Prostate gland (tissue), 2 donors: Measurements from ENCODE around the gene PRKCI. TPM values are rescaled to one million over a fixed set of nuclear protein-coding genes. Genes with fewer than 3 reads are reported as not detected.
A peak's percentile ranks its signal among the peaks of the same experiment; 100 is the strongest.

Experiments used
- DNase-seq: peaks from one replicate; pipeline ENCODE4 v3.0.0-alpha.2; 2019; ENCODE audit warnings: low spot score
- H3K27ac ChIP-seq, 2 donors: fragments of 200-600 bp; sonication (generic); 2 replicates each; pipeline ENCODE4 v1.5.1; 2017 to 2019
- H3K27me3 ChIP-seq: fragments of 200-600 bp; sonication (generic); replicated peaks from 2 replicates; pipeline ENCODE4 v1.5.1; 2019; ENCODE audit not compliant: insufficient read depth
- H3K36me3 ChIP-seq, 2 donors: fragments of 200-600 bp; sonication (generic); 1 replicate in 1 of 2; 2 replicates in 1 of 2; pipeline versions ENCODE4 v1.5.1 to v1.8.1; 2017 to 2019
- H3K4me1 ChIP-seq: fragments of 200-600 bp; sonication (generic); replicated peaks from 2 replicates; pipeline ENCODE4 v1.5.1; 2019
- H3K4me3 ChIP-seq, 2 donors: fragments of 200-600 bp; sonication (generic); 2 replicates each; pipeline ENCODE4 v1.5.1; 2017 to 2019
- H3K9me3 ChIP-seq: fragments of 200-600 bp; sonication (generic); 2 replicates; pipeline ENCODE4 v1.5.1; 2017
- POLR2A ChIP-seq: fragments of 450-650 bp; IDR thresholded peaks from one replicate; pipeline ENCODE4 v1.6.1; 2016; ENCODE audit warnings: antibody characterized with exemption, mild to moderate bottlenecking
- POLR2AphosphoS5 ChIP-seq: sonication (generic); formaldehyde crosslinking; IDR thresholded peaks from one replicate; pipeline ENCODE4 v1.6.1; 2017; ENCODE audit warnings: antibody characterized with exemption
- WGBS: methylation state at CpG from one replicate; pipeline ENCODE4 v1.1.5; 2018; 5-methylcytosine and 5-hydroxymethylcytosine counted together
- intact Hi-C: fragments of 100-400 bp; cut with DNase I; formaldehyde crosslinking; loops from one replicate; pipeline ENCODE4 v1.14.2; 2022
- total RNA-seq, 2 donors: library from RNA; depleted of rRNA; stranded (reverse); fragments of >200 nt; gene quantifications; one replicate each; pipeline ENCODE4 v1.1.0, GENCODE V29; 2016
- TF ChIP-seq, protein P1 (sequence below), 4 experiments: fragments of 200-600 bp in 2 of 4; fragments of 450-650 bp in 2 of 4; sonication (generic) in 2 of 4; IDR thresholded peaks; 1 replicate in 3 of 4; 2 replicates in 1 of 4; pipeline ENCODE4 v1.5.1; 2016 to 2019; ENCODE audit warnings: antibody characterized with exemption in 4 of 4, mild to moderate bottlenecking in 2 of 4, moderate library complexity in 2 of 4

PRKCI gene
- total RNA-seq, 2 donors from 2014 or later: 44.6 to 74.4 TPM

GRCh38 chr3:170207717-170208116, 14.5 kb upstream of the PRKCI start:
- 72% methylated on average over 6 of the region's 6 CpGs for WGBS
- intact Hi-C loops: no loop called here

GRCh38 chr3:170211668-170212067, 10.6 kb upstream of the PRKCI start:
- Histone ChIP-seq H3K36me3 (no peaks in the 10 kb centered on the region), H3K4me1 (no peaks in the 10 kb centered on the region), H3K9me3 (no peaks in the 10 kb centered on the region), H3K27me3 (no peaks in the 10 kb centered on the region), H3K27ac (no peak overlapping the region), H3K4me3 (no peak overlapping the region)
- DNase-seq: no peak
- intact Hi-C loops: no loop called here
- WGBS: 92% methylated on average over 1 of the region's 1 CpG
- TF ChIP-seq POLR2A (no peak), POLR2AphosphoS5 (no peak)
- TF ChIP-seq, protein P1, sequence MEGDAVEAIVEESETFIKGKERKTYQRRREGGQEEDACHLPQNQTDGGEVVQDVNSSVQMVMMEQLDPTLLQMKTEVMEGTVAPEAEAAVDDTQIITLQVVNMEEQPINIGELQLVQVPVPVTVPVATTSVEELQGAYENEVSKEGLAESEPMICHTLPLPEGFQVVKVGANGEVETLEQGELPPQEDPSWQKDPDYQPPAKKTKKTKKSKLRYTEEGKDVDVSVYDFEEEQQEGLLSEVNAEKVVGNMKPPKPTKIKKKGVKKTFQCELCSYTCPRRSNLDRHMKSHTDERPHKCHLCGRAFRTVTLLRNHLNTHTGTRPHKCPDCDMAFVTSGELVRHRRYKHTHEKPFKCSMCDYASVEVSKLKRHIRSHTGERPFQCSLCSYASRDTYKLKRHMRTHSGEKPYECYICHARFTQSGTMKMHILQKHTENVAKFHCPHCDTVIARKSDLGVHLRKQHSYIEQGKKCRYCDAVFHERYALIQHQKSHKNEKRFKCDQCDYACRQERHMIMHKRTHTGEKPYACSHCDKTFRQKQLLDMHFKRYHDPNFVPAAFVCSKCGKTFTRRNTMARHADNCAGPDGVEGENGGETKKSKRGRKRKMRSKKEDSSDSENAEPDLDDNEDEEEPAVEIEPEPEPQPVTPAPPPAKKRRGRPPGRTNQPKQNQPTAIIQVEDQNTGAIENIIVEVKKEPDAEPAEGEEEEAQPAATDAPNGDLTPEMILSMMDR (IDR thresholded peaks at IDR 0.05): no peak

More at GRCh38 chr3:170207717-170208116, 14.5 kb upstream of the PRKCI start:
- H3K27ac ChIP-seq: no peak overlapping the region
- no peaks in the 10 kb centered on the region for H3K36me3 ChIP-seq
- H3K4me3 ChIP-seq: no peak overlapping the region
- H3K9me3 ChIP-seq: no peaks in the 10 kb centered on the region
- no peaks in the 10 kb centered on the region for H3K4me1 ChIP-seq
- TF ChIP-seq, protein P1 (IDR thresholded peaks at IDR 0.05): no peak
- no peak for TF ChIP-seq POLR2AphosphoS5
- no peak for TF ChIP-seq POLR2A
- DNase-seq: no peak
- no peaks in the 10 kb centered on the region for H3K27me3 ChIP-seq

GRCh38 chr3:170219850-170220249, 2.4 kb upstream of the PRKCI start:
- no peaks in the 10 kb centered on the region for H3K36me3 ChIP-seq
- H3K27ac ChIP-seq: no peak overlapping the region
- 92% methylated on average over 1 of the region's 1 CpG for WGBS
- no peaks in the 10 kb centered on the region for H3K27me3 ChIP-seq
- no peak overlapping the region for H3K4me3 ChIP-seq
- TF ChIP-seq, protein P1 (IDR thresholded peaks at IDR 0.05): no peak
- TF ChIP-seq POLR2AphosphoS5 (no peak), POLR2A (no peak)
- intact Hi-C loops: no loop called here
- no peaks in the 10 kb centered on the region for H3K9me3 ChIP-seq
- DNase-seq: no peak
- peaks cover 6% of the 10 kb centered on the region for H3K4me1 ChIP-seq

DNA sequence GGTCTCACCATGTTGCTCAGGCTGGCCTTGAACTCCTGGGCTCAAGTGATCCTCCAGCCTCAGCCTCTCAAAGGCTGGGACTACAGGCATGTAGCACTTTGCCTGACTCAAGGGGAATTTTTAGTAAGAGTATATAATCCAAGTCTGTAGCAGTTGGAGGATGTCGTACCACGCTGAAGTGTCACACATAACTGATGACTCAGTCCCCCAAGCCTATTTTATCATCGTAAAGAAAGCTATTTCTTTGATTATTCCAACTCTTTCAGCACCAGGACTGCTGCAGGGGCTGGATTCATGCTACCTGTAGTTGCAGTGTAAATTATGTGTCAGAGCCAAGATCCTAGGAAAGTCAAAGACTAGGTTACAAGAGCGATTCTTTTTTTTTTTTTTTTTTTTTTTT, 1.4 kb upstream of the PRKCI start:
- peaks cover 6% of the 10 kb centered on the region for H3K4me1 ChIP-seq
- no peak overlapping the region for H3K4me3 ChIP-seq
- no peak for TF ChIP-seq POLR2AphosphoS5
- DNase-seq: no peak
- intact Hi-C loops: no loop called here
- H3K27me3 ChIP-seq: no peaks in the 10 kb centered on the region
- H3K36me3 ChIP-seq: no peaks in the 10 kb centered on the region
- WGBS: 80% methylated on average over 4 of the region's 4 CpGs
- H3K27ac ChIP-seq: no peak overlapping the region
- H3K9me3 ChIP-seq: no peaks in the 10 kb centered on the region

GRCh38 chr3:170222647-170223541, 670 bp downstream of the PRKCI start:
- intact Hi-C loops: no loop called here
- no peaks in the 10 kb centered on the region for H3K36me3 ChIP-seq
- no peaks in the 10 kb centered on the region for H3K9me3 ChIP-seq
- TF ChIP-seq POLR2AphosphoS5 (no peak), POLR2A (no peak)
- TF ChIP-seq, protein P1 (IDR thresholded peaks at IDR 0.05): no peak
- WGBS: under 1% methylated on average over 35 of the region's 42 CpGs
- H3K27me3 ChIP-seq: no peaks in the 10 kb centered on the region
- peaks cover 6% of the 10 kb centered on the region for H3K4me1 ChIP-seq
- peak overlapping the region; percentile 76 to 92 for H3K4me3 ChIP-seq
- H3K27ac ChIP-seq: peak overlapping the region; percentile 89 to 90
- peak; percentile 28 for DNase-seq
